HL-60 (cell line): Measurements from ENCODE around the gene RPL10.

Source experiments
- DNase-seq, 2 experiments: peaks; one replicate each; pipeline ENCODE4 v3.0.0-alpha.2; 2010 to 2020; ENCODE audit warnings: low read depth in 1 of 2, low spot score in 1 of 2
- H3K27ac ChIP-seq: fragments of 250-450 bp; sonication (Bioruptor Pico); replicated peaks from 2 replicates; pipeline ENCODE4 v1.5.1; 2020; ENCODE audit warnings: mild to moderate bottlenecking, moderate library complexity
- H3K27me3 ChIP-seq: fragments of 250-450 bp; sonication (Bioruptor Pico); 2 replicates; pipeline ENCODE4 v1.5.1; 2021; ENCODE audit warnings: mild to moderate bottlenecking, moderate library complexity; ENCODE audit not compliant: insufficient read depth, poor library complexity, severe bottlenecking
- H3K4me3 ChIP-seq: replicated peaks from 2 replicates; pipeline ENCODE4 v1.5.1; 2011; ENCODE audit warnings: mild to moderate bottlenecking, control low read depth, low read length; ENCODE audit not compliant: insufficient read depth
- GABPA ChIP-seq: IDR thresholded peaks from 2 replicates; pipeline ENCODE4 v1.6.1; 2012; ENCODE audit warnings: low read depth
- POLR2AphosphoS5 ChIP-seq: IDR thresholded peaks from 2 replicates; pipeline ENCODE4 v1.6.1; 2012; ENCODE audit warnings: low read depth
- SPI1 ChIP-seq: IDR thresholded peaks from 2 replicates; pipeline ENCODE4 v1.6.1; 2012; ENCODE audit warnings: low read depth, mild to moderate bottlenecking, borderline replicate concordance
- TF ChIP-seq, protein P1 (sequence below): IDR thresholded peaks from 2 replicates; pipeline ENCODE4 v1.6.1; 2012; ENCODE audit warnings: low read depth; ENCODE audit not compliant: insufficient replicate concordance
- TF ChIP-seq, protein P2 (sequence below): IDR thresholded peaks from one replicate; pipeline ENCODE4 v1.5.1; 2011; ENCODE audit warnings: low read length, control low read depth, inconsistent platforms; ENCODE audit not compliant: insufficient read depth

The RPL10 gene

DNA sequence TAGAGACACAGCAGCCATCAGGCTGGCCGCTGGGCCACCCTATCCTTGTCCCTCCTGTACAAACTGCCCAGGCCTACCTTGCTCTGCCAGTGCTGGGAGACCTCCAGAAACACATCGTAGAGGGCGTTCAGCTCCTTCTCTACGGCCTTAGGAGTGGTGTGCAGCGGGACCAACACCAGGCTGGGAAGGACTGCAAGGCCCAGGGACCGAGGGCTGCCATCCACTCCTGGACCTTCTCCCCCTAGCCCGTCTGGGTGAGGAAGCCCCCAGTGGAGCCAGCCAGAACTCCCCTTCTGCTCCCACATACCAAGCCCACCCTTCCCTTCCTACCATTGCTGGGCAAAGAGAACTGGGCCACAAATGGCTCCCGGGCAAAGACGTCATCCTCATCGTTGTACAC lies 5.0 kb downstream of the RPL10 start:
- no peak for DNase-seq
- TF ChIP-seq, protein P1, sequence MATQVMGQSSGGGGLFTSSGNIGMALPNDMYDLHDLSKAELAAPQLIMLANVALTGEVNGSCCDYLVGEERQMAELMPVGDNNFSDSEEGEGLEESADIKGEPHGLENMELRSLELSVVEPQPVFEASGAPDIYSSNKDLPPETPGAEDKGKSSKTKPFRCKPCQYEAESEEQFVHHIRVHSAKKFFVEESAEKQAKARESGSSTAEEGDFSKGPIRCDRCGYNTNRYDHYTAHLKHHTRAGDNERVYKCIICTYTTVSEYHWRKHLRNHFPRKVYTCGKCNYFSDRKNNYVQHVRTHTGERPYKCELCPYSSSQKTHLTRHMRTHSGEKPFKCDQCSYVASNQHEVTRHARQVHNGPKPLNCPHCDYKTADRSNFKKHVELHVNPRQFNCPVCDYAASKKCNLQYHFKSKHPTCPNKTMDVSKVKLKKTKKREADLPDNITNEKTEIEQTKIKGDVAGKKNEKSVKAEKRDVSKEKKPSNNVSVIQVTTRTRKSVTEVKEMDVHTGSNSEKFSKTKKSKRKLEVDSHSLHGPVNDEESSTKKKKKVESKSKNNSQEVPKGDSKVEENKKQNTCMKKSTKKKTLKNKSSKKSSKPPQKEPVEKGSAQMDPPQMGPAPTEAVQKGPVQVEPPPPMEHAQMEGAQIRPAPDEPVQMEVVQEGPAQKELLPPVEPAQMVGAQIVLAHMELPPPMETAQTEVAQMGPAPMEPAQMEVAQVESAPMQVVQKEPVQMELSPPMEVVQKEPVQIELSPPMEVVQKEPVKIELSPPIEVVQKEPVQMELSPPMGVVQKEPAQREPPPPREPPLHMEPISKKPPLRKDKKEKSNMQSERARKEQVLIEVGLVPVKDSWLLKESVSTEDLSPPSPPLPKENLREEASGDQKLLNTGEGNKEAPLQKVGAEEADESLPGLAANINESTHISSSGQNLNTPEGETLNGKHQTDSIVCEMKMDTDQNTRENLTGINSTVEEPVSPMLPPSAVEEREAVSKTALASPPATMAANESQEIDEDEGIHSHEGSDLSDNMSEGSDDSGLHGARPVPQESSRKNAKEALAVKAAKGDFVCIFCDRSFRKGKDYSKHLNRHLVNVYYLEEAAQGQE = no peak
- TF ChIP-seq, protein P2, sequence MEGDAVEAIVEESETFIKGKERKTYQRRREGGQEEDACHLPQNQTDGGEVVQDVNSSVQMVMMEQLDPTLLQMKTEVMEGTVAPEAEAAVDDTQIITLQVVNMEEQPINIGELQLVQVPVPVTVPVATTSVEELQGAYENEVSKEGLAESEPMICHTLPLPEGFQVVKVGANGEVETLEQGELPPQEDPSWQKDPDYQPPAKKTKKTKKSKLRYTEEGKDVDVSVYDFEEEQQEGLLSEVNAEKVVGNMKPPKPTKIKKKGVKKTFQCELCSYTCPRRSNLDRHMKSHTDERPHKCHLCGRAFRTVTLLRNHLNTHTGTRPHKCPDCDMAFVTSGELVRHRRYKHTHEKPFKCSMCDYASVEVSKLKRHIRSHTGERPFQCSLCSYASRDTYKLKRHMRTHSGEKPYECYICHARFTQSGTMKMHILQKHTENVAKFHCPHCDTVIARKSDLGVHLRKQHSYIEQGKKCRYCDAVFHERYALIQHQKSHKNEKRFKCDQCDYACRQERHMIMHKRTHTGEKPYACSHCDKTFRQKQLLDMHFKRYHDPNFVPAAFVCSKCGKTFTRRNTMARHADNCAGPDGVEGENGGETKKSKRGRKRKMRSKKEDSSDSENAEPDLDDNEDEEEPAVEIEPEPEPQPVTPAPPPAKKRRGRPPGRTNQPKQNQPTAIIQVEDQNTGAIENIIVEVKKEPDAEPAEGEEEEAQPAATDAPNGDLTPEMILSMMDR = no peak
- TF ChIP-seq SPI1 (no peak), POLR2AphosphoS5 (no peak), GABPA (no peak)
- no peaks in the 10 kb centered on the region for H3K27me3 ChIP-seq

DNA sequence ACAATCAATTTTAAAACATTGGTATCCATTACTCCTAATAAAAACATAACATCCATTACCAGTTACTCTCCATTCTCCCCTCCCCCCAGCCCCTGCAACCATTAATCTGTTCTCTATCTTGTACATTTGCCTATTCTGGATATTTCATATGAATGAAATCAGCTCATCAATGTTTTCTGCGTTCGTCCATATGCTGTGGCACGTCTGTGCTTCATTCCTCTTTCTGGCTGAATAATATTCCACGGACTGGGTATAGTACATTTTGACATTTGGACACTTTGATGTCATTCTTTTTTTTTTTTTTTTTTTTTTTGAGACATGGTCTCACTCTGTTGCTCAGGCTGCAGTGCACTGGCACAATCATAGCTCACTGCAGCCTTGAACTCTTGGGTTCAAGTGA lies 5.7 kb downstream of the RPL10 start:
- no peak overlapping the region for H3K27ac ChIP-seq
- no peak overlapping the region for H3K4me3 ChIP-seq
- H3K27me3 ChIP-seq = no peaks in the 10 kb centered on the region
- TF ChIP-seq, protein P2 = no peak
- TF ChIP-seq GABPA (no peak), POLR2AphosphoS5 (no peak), SPI1 (no peak)
- TF ChIP-seq, protein P1 = no peak
- no peak for DNase-seq

More for the DNA sequence above, 5.0 kb downstream of the RPL10 start:
- Histone ChIP-seq H3K27ac (no peak overlapping the region), H3K4me3 (no peak overlapping the region)

DNA sequence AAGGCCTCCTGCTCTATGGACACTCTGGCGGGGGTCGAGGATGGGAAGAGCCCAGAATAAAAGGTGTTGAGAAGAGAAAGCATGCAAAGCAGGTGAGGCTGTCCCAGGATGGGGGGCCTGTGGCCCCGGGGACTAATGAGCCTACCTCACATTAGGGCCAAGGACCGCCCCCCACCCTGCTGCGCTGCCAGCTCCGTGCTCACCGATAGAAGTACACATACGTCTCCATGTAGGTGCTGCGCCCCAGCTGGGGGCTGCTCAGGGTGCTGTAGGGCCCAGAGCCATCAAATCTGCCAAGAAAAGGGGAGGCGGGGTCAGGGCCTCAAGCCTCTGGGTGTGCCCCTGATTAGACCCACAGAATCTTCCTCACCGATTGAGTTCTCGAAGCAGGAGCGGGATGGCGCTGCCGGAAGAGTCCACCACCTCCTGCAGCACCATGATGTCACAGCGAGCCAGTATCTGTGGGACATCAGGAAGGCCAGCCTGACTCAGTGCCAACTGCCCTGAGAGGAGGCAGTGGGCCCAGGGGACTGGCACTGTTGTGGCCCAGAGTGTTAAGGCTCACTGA lies 6.5 kb downstream of the RPL10 start:
- TF ChIP-seq, protein P1 = no peak
- TF ChIP-seq GABPA (no peak), SPI1 (no peak), POLR2AphosphoS5 (no peak)
- TF ChIP-seq, protein P2 = no peak
- H3K27ac ChIP-seq = no peak overlapping the region
- H3K4me3 ChIP-seq = no peak overlapping the region
- DNase-seq = no peak
- H3K27me3 ChIP-seq = no peaks in the 10 kb centered on the region
